ENCODE measurements around the gene TBC1D22A. TPM values are rescaled to one million over a fixed set of nuclear protein-coding genes. Genes with fewer than 3 reads are reported as not detected.

Gene TBC1D22A
- total and polyA plus RNA-seq, 11 donors: 9.4 to 30.7 (median 18.6) TPM

DNA sequence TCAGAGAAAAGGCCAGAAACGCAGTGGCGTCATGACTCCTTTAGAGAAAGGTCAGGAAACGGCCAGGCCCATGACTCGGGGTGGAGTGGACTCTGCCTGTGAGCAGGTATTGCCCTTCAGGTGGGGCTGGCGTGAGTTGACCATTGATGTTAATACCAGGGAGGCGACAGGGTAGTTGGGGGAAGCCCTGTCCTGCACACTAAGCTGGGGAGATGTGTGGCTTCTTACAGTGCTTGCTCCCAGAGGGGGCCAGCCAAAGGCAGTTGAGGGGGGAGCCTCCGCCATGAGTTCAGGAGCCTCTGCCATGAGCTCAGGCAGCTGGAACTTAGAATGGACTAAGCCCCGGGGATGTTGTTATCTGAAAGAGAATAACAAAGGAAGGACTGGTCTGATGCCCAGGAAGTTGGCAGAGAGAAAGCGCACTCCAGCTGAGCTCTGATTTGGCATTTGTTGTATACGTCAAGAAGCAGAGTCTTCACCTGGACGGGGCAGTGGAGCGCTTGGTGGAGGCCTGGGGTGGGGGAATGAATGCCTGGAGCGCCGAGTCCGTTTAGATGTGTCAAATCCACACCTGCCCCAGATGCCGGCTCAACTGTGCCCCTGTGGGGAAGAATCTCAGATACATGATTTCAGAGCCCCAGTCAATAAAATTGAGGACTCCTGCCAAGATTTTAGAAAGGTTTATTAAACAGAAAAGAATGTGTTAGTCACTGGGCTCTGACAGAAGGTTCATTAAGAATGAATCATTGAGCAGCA is 222.5 kb downstream of the TBC1D22A start:
- DNase-seq: no peak
- 87 to 92% (median 91%) methylated on average over 16 of the region's 16 CpGs for WGBS, 4 donors
- Histone ChIP-seq H3K27me3 (no peaks in the 10 kb centered on the region), H3K4me1 (no peaks in the 10 kb centered on the region), H3K36me3 (peaks cover 0 to 5% (median under 1%) of the 10 kb centered on the region in 9 donors), H3K4me3 (no peak overlapping the region), H3K9me3 (no peaks in the 10 kb centered on the region), H3K27ac (no peak overlapping the region)
- intact Hi-C loops (cut with DNase I): no loop called here
- ATAC-seq: peak in 1 of 4 donors; percentile 16
- TF ChIP-seq, protein P1, sequence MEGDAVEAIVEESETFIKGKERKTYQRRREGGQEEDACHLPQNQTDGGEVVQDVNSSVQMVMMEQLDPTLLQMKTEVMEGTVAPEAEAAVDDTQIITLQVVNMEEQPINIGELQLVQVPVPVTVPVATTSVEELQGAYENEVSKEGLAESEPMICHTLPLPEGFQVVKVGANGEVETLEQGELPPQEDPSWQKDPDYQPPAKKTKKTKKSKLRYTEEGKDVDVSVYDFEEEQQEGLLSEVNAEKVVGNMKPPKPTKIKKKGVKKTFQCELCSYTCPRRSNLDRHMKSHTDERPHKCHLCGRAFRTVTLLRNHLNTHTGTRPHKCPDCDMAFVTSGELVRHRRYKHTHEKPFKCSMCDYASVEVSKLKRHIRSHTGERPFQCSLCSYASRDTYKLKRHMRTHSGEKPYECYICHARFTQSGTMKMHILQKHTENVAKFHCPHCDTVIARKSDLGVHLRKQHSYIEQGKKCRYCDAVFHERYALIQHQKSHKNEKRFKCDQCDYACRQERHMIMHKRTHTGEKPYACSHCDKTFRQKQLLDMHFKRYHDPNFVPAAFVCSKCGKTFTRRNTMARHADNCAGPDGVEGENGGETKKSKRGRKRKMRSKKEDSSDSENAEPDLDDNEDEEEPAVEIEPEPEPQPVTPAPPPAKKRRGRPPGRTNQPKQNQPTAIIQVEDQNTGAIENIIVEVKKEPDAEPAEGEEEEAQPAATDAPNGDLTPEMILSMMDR (IDR thresholded peaks at IDR 0.05): no peak
- no peak for TF ChIP-seq POLR2A (IDR thresholded peaks at IDR 0.05)

DNA sequence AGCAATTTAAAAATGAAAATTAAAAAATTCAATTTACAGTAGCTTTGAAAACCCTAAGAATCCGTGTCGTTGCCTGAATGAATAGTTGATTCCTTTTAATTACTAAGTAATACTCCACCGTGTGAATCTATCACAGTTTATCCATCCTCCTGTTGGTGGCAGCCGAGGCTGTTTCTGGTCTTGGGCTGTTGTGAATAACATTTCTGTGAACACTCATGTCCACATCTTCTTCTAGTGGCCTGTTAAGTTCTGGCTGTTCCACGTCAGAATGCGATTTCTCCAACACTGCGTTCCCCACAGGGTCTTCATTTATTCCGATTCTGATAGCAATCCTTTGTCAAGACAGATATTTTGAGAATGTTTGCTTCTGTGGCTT is 223.0 kb downstream of the TBC1D22A start:
- Histone ChIP-seq H3K27me3 (no peaks in the 10 kb centered on the region), H3K27ac (no peak overlapping the region), H3K36me3 (no peaks in the 10 kb centered on the region), H3K4me3 (no peak overlapping the region), H3K9me3 (no peaks in the 10 kb centered on the region), H3K4me1 (no peaks in the 10 kb centered on the region)
- WGBS, 4 donors: 95 to 97% (median 96%) methylated on average over 8 of the region's 8 CpGs
- TF ChIP-seq, protein P1 (IDR thresholded peaks at IDR 0.05): no peak
- no peak for TF ChIP-seq POLR2A (IDR thresholded peaks at IDR 0.05)
- intact Hi-C loops (cut with DNase I): no loop called here
- ATAC-seq (no peak), DNase-seq (no peak)

DNA sequence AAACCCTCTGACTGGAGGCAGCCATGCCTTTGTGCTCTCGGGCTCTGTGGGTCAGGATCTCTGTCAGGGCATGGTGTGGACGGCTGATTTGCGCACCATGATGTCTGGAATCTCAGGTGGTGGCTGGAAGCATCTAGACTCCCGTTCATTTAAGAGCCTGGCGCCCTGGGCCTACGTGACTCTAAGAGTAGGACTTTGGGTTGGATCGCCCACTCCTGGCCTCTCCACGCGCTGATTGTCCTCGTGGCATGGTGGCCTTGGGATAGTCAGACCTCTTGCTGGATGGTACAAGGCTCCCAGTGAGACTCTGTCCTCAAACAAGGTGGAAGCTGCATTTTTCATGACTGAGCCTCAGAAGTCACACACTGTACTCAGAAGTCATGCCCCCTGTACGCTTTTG is 224.3 kb downstream of the TBC1D22A start:
- WGBS, 4 donors: 97 to 99% (median 98%) methylated on average over 10 to 11 of the region's 11 CpGs
- Histone ChIP-seq H3K4me1 (no peaks in the 10 kb centered on the region), H3K36me3 (peaks cover 0 to 13% (median 8%) of the 10 kb centered on the region in 9 donors), H3K9me3 (no peaks in the 10 kb centered on the region), H3K27me3 (no peaks in the 10 kb centered on the region), H3K4me3 (no peak overlapping the region), H3K27ac (no peak overlapping the region)
- TF ChIP-seq POLR2A (IDR thresholded peaks at IDR 0.05): no peak
- TF ChIP-seq, protein P1 (IDR thresholded peaks at IDR 0.05): no peak
- intact Hi-C loops (cut with DNase I): no loop called here
- ATAC-seq (no peak), DNase-seq (no peak)

DNA sequence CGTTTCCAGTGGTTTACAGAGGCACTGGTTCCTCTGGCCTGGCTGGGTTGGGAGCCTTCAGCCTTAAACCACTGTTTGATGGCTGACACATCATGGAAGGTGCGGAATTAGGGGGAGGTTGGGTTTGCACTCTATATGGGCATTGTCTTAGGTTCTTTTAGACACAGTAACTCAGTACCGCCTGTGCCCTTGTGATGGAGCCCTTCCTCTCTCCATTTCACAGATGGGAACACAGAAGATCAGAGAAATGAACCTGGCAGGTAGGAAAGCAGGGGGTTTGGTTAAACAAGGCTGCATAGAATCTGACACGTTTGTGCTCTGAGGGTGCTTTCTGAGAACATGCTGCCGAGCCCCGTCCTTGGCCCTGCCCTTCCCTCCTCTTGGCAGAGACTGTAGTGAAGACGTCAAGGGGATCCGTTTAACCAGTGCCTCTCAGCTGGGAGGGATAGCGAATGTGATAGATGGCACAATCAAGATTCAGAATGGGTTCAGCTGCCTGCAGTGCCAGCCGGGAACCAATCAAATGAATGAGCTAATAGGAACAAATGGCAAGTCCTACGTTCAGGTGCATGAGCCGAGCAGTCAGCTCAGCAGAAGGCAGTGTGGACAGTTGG is 228.6 kb downstream of the TBC1D22A start:
- 88 to 96% (median 92%) methylated on average over 12 of the region's 12 CpGs for WGBS, 4 donors
- intact Hi-C loops (cut with DNase I): no loop called here

More for the DNA sequence above, 228.6 kb downstream of the TBC1D22A start:
- TF ChIP-seq POLR2A (IDR thresholded peaks at IDR 0.05): no peak
- TF ChIP-seq, protein P1 (IDR thresholded peaks at IDR 0.05): no peak
- no peak for ATAC-seq
- no peak overlapping the region for H3K4me3 ChIP-seq
- no peak for DNase-seq
- no peaks in the 10 kb centered on the region for H3K27me3 ChIP-seq
- H3K4me1 ChIP-seq: peaks cover 0 to 10% (median 0%) of the 10 kb centered on the region in 12 donors
- peaks cover 0 to 37% (median 15%) of the 10 kb centered on the region in 9 donors for H3K36me3 ChIP-seq
- no peaks in the 10 kb centered on the region for H3K9me3 ChIP-seq
- H3K27ac ChIP-seq: no peak overlapping the region

All from heart left ventricle (tissue), 16 donors.